Psoas muscle (tissue), 8 donors: ENCODE results near the gene BNIP2. TPM values are rescaled to one million over a fixed set of nuclear protein-coding genes. Genes with fewer than 3 reads are reported as not detected.

ENCODE experiments used
- ATAC-seq, 4 donors: fragments of 200-7000 bp; cut with Tn5 transposase; one replicate each; pipeline ENCODE4 v1.9.1; 2020; ENCODE audit warnings: moderate library complexity in 3 of 4, mild to moderate bottlenecking in 2 of 4
- DNase-seq, 2 donors: peaks; one replicate each; pipeline ENCODE4 v3.0.0-alpha.2; 2020
- H3K27ac ChIP-seq: fragments of 200-600 bp; one replicate; pipeline ENCODE4 v1.8.0; 2022
- H3K27me3 ChIP-seq, 3 donors: fragments of 200-600 bp in 1 of 3; one replicate each; pipeline versions ENCODE4 v1.6.1 to v1.8.0; 2013 to 2022; ENCODE audit warnings: low read length in 2 of 3, mild to moderate bottlenecking in 2 of 3, moderate library complexity in 1 of 3; ENCODE audit not compliant: insufficient read depth in 3 of 3
- H3K36me3 ChIP-seq, 2 donors: fragments of 200-600 bp in 1 of 2; one replicate each; pipeline versions ENCODE4 v1.6.1 to v1.8.0; 2013 to 2022; ENCODE audit warnings: low read depth in 1 of 2, mild to moderate bottlenecking in 1 of 2, moderate library complexity in 1 of 2; ENCODE audit not compliant: insufficient read depth in 1 of 2
- H3K4me1 ChIP-seq: fragments of 200-600 bp; one replicate; pipeline ENCODE4 v1.8.0; 2022
- H3K4me3 ChIP-seq: fragments of 200-600 bp; one replicate; pipeline ENCODE4 v1.8.0; 2022; ENCODE audit warnings: mild to moderate bottlenecking
- H3K9me3 ChIP-seq: fragments of 200-600 bp; one replicate; pipeline ENCODE4 v1.8.0; 2022
- CTCF ChIP-seq: fragments of 200-600 bp; IDR thresholded peaks from one replicate; pipeline ENCODE4 v1.8.0; 2022; ENCODE audit warnings: antibody characterized with exemption
- WGBS, 3 donors: extraction: QIAGEN DNeasy Blood & Tissue Kit; methylation state at CpG; one replicate each; pipeline versions ENCODE4 v1.1.6 to v1.1.7; 2013; 5-methylcytosine and 5-hydroxymethylcytosine counted together
- intact Hi-C, 2 donors: fragments of 100-400 bp; cut with DNase I; formaldehyde crosslinking; loops; one replicate each; pipeline versions ENCODE4 v1.11.0 to v1.14.2; 2022
- polyA plus RNA-seq, 3 donors: library from polyadenylated mRNA; stranded (reverse); fragments of 200-250 nt; gene quantifications; one replicate each; pipeline ENCODE4 v1.2.3, GENCODE V29; 2013
- total RNA-seq, 4 donors: library from RNA; stranded (reverse); fragmentation: NEBNext Ultra II Directional in 2 of 4; extraction: Animal tissue kit (Norgen Biotek cat#: 25700) in 2 of 4; gene quantifications; one replicate each; pipeline versions ENCODE4 v1.2.1 to v1.2.4, GENCODE V29; 2021 to 2023
- donor health status: healthy with polysubstance abuse.
- donor health status: DM: no; HTN: no; CAD: no; lungs with moderate emphysema.
- donor health status: Bipolar disorder and iron deficiency.
- donor health status: healthy.
- donor health status: DM: yes; HTN: yes; CAD: no.
- donor health status: DM: no; HTN: no; CAD: no.
- donor health status: DM: no; HTN: no; CAD: no.
- donor health status: DM: yes; HTN: yes; CAD: no.

Gene BNIP2
- total and polyA plus RNA-seq, 7 donors, result 39.0 to 100 (median 73.8) TPM

GRCh38 chr15:59680346-59680745 lies 8.8 kb downstream of the BNIP2 start:
- Histone ChIP-seq H3K4me1 (peaks cover 6% of the 10 kb centered on the region), H3K27ac (no peak overlapping the region), H3K27me3 (no peaks in the 10 kb centered on the region), H3K4me3 (no peak overlapping the region), H3K9me3 (no peaks in the 10 kb centered on the region), H3K36me3 (peaks cover 3 to 71% of the 10 kb centered on the region in 2 donors)
- no peak for DNase-seq
- no peak for ATAC-seq
- TF ChIP-seq CTCF, result no peak
- 91 to 97% (median 96%) methylated on average over 6 of the region's 6 CpGs for WGBS, 3 donors
- intact Hi-C loops, result loop anchor here in 1 of 2 donors (10.0 kb wide), 1 partner anchor 854 kb away; no protein-coding TSS in a partner anchor

DNA sequence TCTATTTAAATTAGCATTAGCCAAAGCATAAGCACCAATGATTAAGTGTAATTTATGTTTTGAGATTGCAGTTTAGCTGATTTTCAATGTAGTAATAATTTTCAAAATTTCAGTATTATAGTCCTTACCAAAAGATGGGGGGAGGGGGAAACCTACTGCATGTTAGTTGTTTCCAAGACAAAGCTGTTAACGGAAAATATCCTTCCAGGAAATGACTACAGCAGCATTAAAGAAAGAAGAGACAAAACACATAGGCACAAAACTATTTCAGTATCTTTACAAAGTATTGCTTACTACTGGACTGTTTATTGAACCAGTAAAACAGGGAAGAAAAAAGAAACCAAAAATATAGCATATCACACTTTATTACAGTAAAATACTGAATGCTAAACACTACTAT lies 10.5 kb downstream of the BNIP2 start:
- DNase-seq, result no peak
- no peaks in the 10 kb centered on the region for H3K27me3 ChIP-seq
- no peaks in the 10 kb centered on the region for H3K9me3 ChIP-seq
- H3K4me1 ChIP-seq, result no peaks in the 10 kb centered on the region
- intact Hi-C loops, result no loop called here
- no peak for ATAC-seq
- no peak for TF ChIP-seq CTCF
- 62 to 71% (median 68%) methylated on average over 1 of the region's 1 CpG for WGBS, 3 donors
- peaks cover 3 to 88% of the 10 kb centered on the region in 2 donors for H3K36me3 ChIP-seq
- no peak overlapping the region for H3K27ac ChIP-seq
- no peak overlapping the region for H3K4me3 ChIP-seq

DNA sequence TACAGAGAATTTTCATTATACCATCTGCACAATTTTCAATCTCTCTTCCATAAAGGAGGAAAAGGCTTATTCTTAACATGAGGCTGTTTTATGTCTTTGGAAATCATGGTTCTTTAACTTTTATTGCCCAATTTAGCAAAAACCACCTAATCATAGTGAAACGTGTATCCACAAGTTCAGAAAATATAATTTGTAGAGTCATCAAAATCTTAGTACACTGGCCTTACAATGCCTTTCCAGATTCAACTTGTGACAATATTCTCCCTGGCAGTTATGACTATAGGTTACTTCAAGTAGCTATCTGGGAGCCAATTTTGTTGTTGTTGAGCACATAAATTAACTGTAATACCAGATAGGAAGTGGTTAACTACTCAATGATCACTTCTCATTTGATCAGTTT lies 10.9 kb downstream of the BNIP2 start:
- intact Hi-C loops, result no loop called here
- 63 to 80% (median 74%) methylated on average over 1 of the region's 1 CpG for WGBS, 3 donors
- H3K36me3 ChIP-seq, result peaks cover 3 to 93% of the 10 kb centered on the region in 2 donors
- ATAC-seq (no peak), DNase-seq (no peak)
- no peaks in the 10 kb centered on the region for H3K9me3 ChIP-seq
- H3K27ac ChIP-seq, result no peak overlapping the region
- no peak for TF ChIP-seq CTCF
- H3K4me1 ChIP-seq, result no peaks in the 10 kb centered on the region
- H3K27me3 ChIP-seq, result no peaks in the 10 kb centered on the region
- H3K4me3 ChIP-seq, result no peak overlapping the region

- DNase-seq, result no peak
- Histone ChIP-seq H3K27ac (no peak overlapping the region), H3K27me3 (no peaks in the 10 kb centered on the region), H3K36me3 (peaks cover 8 to 100% of the 10 kb centered on the region in 2 donors), H3K4me3 (no peak overlapping the region), H3K9me3 (no peaks in the 10 kb centered on the region), H3K4me1 (no peaks in the 10 kb centered on the region)
- intact Hi-C loops, result no loop called here
- no peak for ATAC-seq
- 98% methylated on average over 23 of the region's 23 CpGs for WGBS, 3 donors
- no peak for TF ChIP-seq CTCF
Observed at GRCh38 chr15:59676565-59676964, 12.6 kb downstream of the BNIP2 start.

DNA sequence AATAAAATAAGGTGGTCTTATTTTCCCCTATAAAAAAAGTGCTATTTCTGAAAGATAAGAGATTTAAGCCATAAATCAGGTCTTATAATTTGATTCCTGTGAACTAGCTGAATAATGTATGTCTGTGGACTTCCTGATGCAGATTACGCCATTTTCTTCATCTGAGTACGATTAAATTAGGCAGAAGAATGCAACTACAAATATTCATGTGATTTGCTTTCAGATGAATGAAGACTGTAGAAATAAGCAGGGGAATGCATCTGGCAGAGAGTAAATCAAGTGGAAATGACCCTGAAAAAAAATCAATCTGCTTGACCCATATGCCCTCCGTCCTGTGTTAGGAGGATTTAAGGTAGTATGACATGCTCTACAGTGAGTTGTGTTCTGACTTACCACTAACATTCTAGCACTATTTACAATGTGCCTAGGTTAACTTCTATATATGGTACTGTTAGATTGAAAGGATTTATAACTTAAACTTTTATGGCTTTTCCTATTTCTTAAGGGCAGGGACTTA lies 14.7 kb downstream of the BNIP2 start:
- peaks cover 8 to 100% of the 10 kb centered on the region in 2 donors for H3K36me3 ChIP-seq
- TF ChIP-seq CTCF, result no peak

More for the DNA sequence above, 14.7 kb downstream of the BNIP2 start:
- ATAC-seq (no peak), DNase-seq (no peak)
- Histone ChIP-seq H3K9me3 (no peaks in the 10 kb centered on the region), H3K27me3 (no peaks in the 10 kb centered on the region), H3K4me1 (no peaks in the 10 kb centered on the region), H3K4me3 (no peak overlapping the region), H3K27ac (no peak overlapping the region)
- 94 to 95% (median 94%) methylated on average over 3 of the region's 3 CpGs for WGBS, 3 donors
- intact Hi-C loops, result no loop called here
